HepG2 (cell line): Measurements from ENCODE around the gene CLEC2B. TPM values are rescaled to one million over a fixed set of nuclear protein-coding genes. Genes with fewer than 3 reads are reported as not detected.
A peak's percentile ranks its signal among the peaks of the same experiment; 100 is the strongest.

ENCODE experiments used
- ATAC-seq: fragments of 200-7000 bp; cut with Tn5 transposase; 3 replicates; pipeline ENCODE4 v1.9.1; 2020; ENCODE audit warnings: mild to moderate bottlenecking, moderate library complexity
- Bru-seq: library from RNA; stranded (reverse); fragments of 400-500 nt; gene quantifications from one replicate; lab custom pipeline; 2021; lab: Mats Ljungman, UMichigan
- BruChase-seq, 2 experiments: library from RNA; stranded (reverse); fragments of 400-500 nt; gene quantifications; one replicate each; lab custom pipeline; 2021; lab: Mats Ljungman, UMichigan
- BruUV-seq: library from RNA; stranded (reverse); fragments of 400-500 nt; replicated peaks from 2 replicates; lab custom pipeline; 2021; lab: Mats Ljungman, UMichigan
- CTCF ChIA-PET: fragments of 300-600 bp; formaldehyde crosslinking; extraction: SDS; loops from one replicate; lab custom pipeline; 2021; ENCODE audit warnings: low total read pairs, inconsistent platforms, low intra/inter-chr PET ratio; lab: Yijun Ruan, JAX
- POLR2A ChIA-PET: fragments of 350-600 bp; sonication (Branson Sonifier 250); formaldehyde crosslinking; loops from one replicate; lab custom pipeline; 2020; ENCODE audit warnings: antibody characterized with exemption, inconsistent platforms; lab: Yijun Ruan, JAX
- DNase-seq: peaks from one replicate; pipeline ENCODE4 v3.0.0-alpha.2; 2015; ENCODE audit warnings: low spot score
- FAIRE-seq: peaks from 3 replicates; lab custom pipeline; 2011; peaks lifted over from hg19 to GRCh38; lab: Jason Lieb, UNC
- H2AFZ ChIP-seq: one replicate; pipeline ENCODE4 v1.6.1; 2011; ENCODE audit warnings: low read length, inconsistent platforms
- H3K27ac ChIP-seq: fragments of 300-600 bp; 3 replicates; pipeline ENCODE4 v1.8.0; 2011; ENCODE audit warnings: mixed run types, mild to moderate bottlenecking, mixed read lengths, low read length, inconsistent platforms; ENCODE audit not compliant: insufficient read depth; ENCODE audit errors: extremely low read length
- H3K27me3 ChIP-seq, 2 experiments: fragments of 200-600 bp in 1 of 2; 2 replicates in 1 of 2; 3 replicates in 1 of 2; pipeline versions ENCODE4 v1.6.0 to v1.8.0; 2011; ENCODE audit warnings: low read length in 2 of 2, mild to moderate bottlenecking in 2 of 2, moderate library complexity in 2 of 2, inconsistent platforms in 1 of 2; ENCODE audit not compliant: insufficient read depth in 2 of 2, control insufficient read depth in 1 of 2
- H3K36me3 ChIP-seq, 2 experiments: fragments of 200-600 bp in 1 of 2; replicated peaks in 1 of 2; 2 replicates in 1 of 2; 3 replicates in 1 of 2; pipeline versions ENCODE4 v1.5.1 to v1.8.0; 2011; ENCODE audit warnings: low read length in 2 of 2, inconsistent platforms in 1 of 2; ENCODE audit not compliant: insufficient read depth in 2 of 2, control insufficient read depth in 1 of 2
- H3K4me1 ChIP-seq: 2 replicates; pipeline ENCODE4 v1.5.1; 2012; ENCODE audit warnings: low read length, inconsistent platforms; ENCODE audit not compliant: insufficient read depth
- H3K4me2 ChIP-seq: 2 replicates; pipeline ENCODE4 v1.6.0; 2011; ENCODE audit warnings: low read depth, low read length, inconsistent platforms
- H3K4me3 ChIP-seq, 3 experiments: fragments of 200-600 bp in 1 of 3; sonication (generic), shearing (Covaris generic) in 1 of 3; replicated peaks in 1 of 3; 2 replicates each; pipeline ENCODE4 v1.5.1; 2011 to 2016; ENCODE audit warnings: low read length in 3 of 3, inconsistent platforms in 2 of 3, low read depth in 2 of 3, mild to moderate bottlenecking in 2 of 3, control low read depth in 1 of 3, mixed read lengths in 1 of 3; ENCODE audit not compliant: insufficient read depth in 1 of 3
- H3K79me2 ChIP-seq: one replicate; pipeline ENCODE4 v1.6.1; 2011; ENCODE audit warnings: low read length, inconsistent platforms; ENCODE audit not compliant: insufficient read depth
- H3K9ac ChIP-seq: 2 replicates; pipeline ENCODE4 v1.6.0; 2011; ENCODE audit warnings: mild to moderate bottlenecking, low read depth, low read length, inconsistent platforms; ENCODE audit not compliant: insufficient read depth
- H3K9me3 ChIP-seq: 2 replicates; pipeline ENCODE4 v1.5.1; 2012; ENCODE audit warnings: mild to moderate bottlenecking, low read length
- H4K20me1 ChIP-seq: 2 replicates; pipeline ENCODE4 v1.6.0; 2011; ENCODE audit warnings: inconsistent platforms, mild to moderate bottlenecking, low read length, moderate library complexity; ENCODE audit not compliant: insufficient read depth
- CBX2 ChIP-seq, 2 experiments: fragments of 200-600 bp in 1 of 2; sonication (generic); formaldehyde crosslinking in 1 of 2; IDR thresholded peaks; 2 replicates each; pipeline versions ENCODE4 v1.7.0 to v1.8.1; 2018 to 2022; ENCODE audit warnings: low read depth in 2 of 2, low read length in 1 of 2, mild to moderate bottlenecking in 1 of 2, missing genetic modification reagents in 1 of 2
- RORA ChIP-seq: sonication (generic); formaldehyde crosslinking; IDR thresholded peaks from 2 replicates; pipeline ENCODE4 v1.5.0; 2020; ENCODE audit warnings: mild to moderate bottlenecking, missing genetic modification reagents, moderate library complexity
- WGBS: methylation state at CpG from one replicate; pipeline ENCODE4 v1.1.6; 2017; ENCODE audit warnings: low lambda C conversion rate; 5-methylcytosine and 5-hydroxymethylcytosine counted together
- in situ Hi-C: cut with HindIII; loops from 2 replicates; pipeline ENCODE4 v1.10.0; 2017; ENCODE audit warnings: low pct_unique_long_range_greater_than_20kb; ENCODE audit not compliant: extremely low pct_ligation_motif_present
- intact Hi-C: fragments of 100-400 bp; cut with micrococcal nuclease; formaldehyde crosslinking; loops from one replicate; pipeline ENCODE4 v1.10.0; 2022; ENCODE audit not compliant: unreplicated experiment
- long read RNA-seq, 2 experiments: library from RNA in 1 of 2; library from polyadenylated mRNA in 1 of 2; stranded (forward) in 1 of 2; unstranded in 1 of 2; transcript quantifications; one replicate each; pipeline ENCODE4 v2.0.0, GENCODE V29; 2019 to 2022
- polyA minus RNA-seq, 3 experiments: library from RNA; depleted of rRNA, polyadenylated mRNA; stranded (reverse); fragments of >200 nt; gene quantifications; 2 replicates each; pipeline ENCODE4 v1.2.3, GENCODE V29; 2011; ENCODE audit warnings: low replicate concordance in 1 of 3
- polyA plus RNA-seq, 8 experiments: library from polyadenylated mRNA; depleted of rRNA in 3 of 8; stranded (reverse) in 7 of 8; unstranded in 1 of 8; fragments of >200 nt; fragmentation: Illumina TruSeq in 4 of 8; extraction: Trizol in 4 of 8; gene quantifications; 2 replicates each; pipeline versions ENCODE4 v1.2.1 to v1.2.3, GENCODE V29; 2011 to 2016; ENCODE audit warnings: low read depth in 4 of 8, missing spikeins in 1 of 8, mixed read lengths in 1 of 8; ENCODE audit not compliant: insufficient read depth in 1 of 8
- total RNA-seq, 5 experiments: library from RNA; depleted of rRNA; stranded (reverse); fragments of >200 nt; fragmentation: Illumina TruSeq; extraction: Trizol; gene quantifications; 2 replicates each; pipeline ENCODE4 v1.2.3, GENCODE V29; 2016; ENCODE audit warnings: low read depth in 1 of 5

Gene CLEC2B
- total RNA-seq (2016; rRNA removed; fragmentation: Illumina TruSeq; extraction: Trizol) (not detected in 2 replicates), polyA plus RNA-seq (2011; rRNA removed) (not detected in 2 replicates), polyA minus RNA-seq (2011; rRNA and poly(A)+ RNA removed; ENCODE audit: low replicate concordance) (0.80 TPM in 1 of 2 replicates, not detected in the other), Bru-seq, nascent RNA (percentile 9 among the genes with signal in this experiment), BruChase-seq, experiment 1, labeled RNA remaining after a 6-hour chase (not detected), BruChase-seq, experiment 2, labeled RNA remaining after a 2-hour chase (percentile 10 among the genes with signal in this experiment)
- total RNA-seq (2016; cell fraction: cytosol; rRNA removed; fragmentation: Illumina TruSeq; extraction: Trizol; ENCODE audit: low read depth), result not detected in 2 replicates
- total RNA-seq (2016; cell fraction: insoluble cytoplasmic fraction; rRNA removed; fragmentation: Illumina TruSeq; extraction: Trizol), result not detected in 2 replicates
- total RNA-seq (2016; cell fraction: membrane; rRNA removed; fragmentation: Illumina TruSeq; extraction: Trizol), result not detected in 2 replicates
- not detected in 2 replicates for total RNA-seq (2016; cell fraction: nucleus; rRNA removed; fragmentation: Illumina TruSeq; extraction: Trizol)
- not detected in 2 replicates for polyA plus RNA-seq (2011; cell fraction: cytosol; rRNA removed)
- not detected in 2 replicates for polyA plus RNA-seq (2011; cell fraction: nucleus; rRNA removed)
- polyA plus RNA-seq (2012), result not detected in 2 replicates
- not detected in 2 replicates for polyA plus RNA-seq (2016; cell fraction: cytosol; fragmentation: Illumina TruSeq; extraction: Trizol; ENCODE audit: low read depth)
- polyA plus RNA-seq (2016; cell fraction: insoluble cytoplasmic fraction; fragmentation: Illumina TruSeq; extraction: Trizol; ENCODE audit: low read depth), result not detected in 2 replicates
- not detected in 2 replicates for polyA plus RNA-seq (2016; cell fraction: membrane; fragmentation: Illumina TruSeq; extraction: Trizol; ENCODE audit: low read depth)
- polyA plus RNA-seq (2016; cell fraction: nucleus; fragmentation: Illumina TruSeq; extraction: Trizol; ENCODE audit: insufficient read depth, low read depth), result not detected in 2 replicates
- polyA minus RNA-seq (2011; cell fraction: cytosol; rRNA and poly(A)+ RNA removed), result not detected in 2 replicates
- polyA minus RNA-seq (2011; cell fraction: nucleus; rRNA and poly(A)+ RNA removed), result not detected in 2 replicates
- long read RNA-seq, experiment 1, result 0 reads
- long read RNA-seq, experiment 2, result 0 reads

DNA sequence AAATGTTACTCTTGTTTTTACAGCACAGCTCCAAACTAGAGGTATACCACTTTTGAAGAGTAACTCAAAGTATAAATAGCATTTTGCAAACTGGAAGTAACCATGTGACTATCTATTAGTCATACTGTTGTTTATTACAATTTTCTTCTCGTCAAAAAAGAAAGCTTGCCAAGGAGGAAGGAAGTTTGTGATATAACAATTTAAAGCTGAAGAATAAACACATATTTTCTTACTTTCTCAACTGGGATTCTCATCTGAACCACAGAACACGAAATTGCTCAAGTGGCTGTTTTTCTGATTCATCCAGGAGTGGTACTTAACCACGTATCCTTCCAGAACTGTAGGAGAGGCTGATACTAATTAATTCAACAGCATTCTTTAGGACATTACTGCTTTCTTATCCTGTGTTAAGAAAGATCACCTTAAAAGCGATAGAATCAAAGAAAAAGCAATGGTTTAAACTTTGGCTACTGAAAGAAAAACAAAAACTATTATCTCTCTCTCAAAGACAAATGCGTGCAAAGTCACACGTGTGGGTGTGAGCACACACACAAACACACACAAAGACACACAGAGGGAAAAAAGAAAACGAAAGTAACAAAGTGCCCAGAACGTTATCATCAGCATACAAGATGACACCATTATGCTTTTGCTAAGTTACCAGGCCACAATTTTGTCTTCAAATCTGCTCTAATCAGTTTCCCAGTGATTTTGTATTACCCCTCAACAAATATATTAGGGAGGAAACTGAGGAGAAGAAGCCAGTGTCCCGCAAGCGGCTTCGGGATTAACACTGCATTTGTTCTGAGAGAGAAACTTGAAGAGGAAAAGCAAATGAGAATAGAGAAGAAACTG is at the start of gene CLEC2B:
TSS of gene CLEC2B (minus strand) at position 48 of the 855 bp plus-strand sequence.
- Histone ChIP-seq H3K9ac (no peak within 1 kb of the TSS), H2AFZ (no peak within 1 kb of the TSS), H3K4me1 (peaks cover 6% of the 10 kb centered on the region; the same call in 1 of the 2 replicates), H3K36me3 (no peaks in the 10 kb centered on the region), H3K79me2 (no peaks in the 10 kb centered on the region), H3K27me3 (no peaks in the 10 kb centered on the region), H3K9me3 (no peaks in the 10 kb centered on the region), H4K20me1 (no peaks in the 10 kb centered on the region), H3K4me3 (peak within 1 kb of the TSS in 1 of 3 experiments; percentile 1; a peak in 1 of 6 replicates), H3K27ac (no peak within 1 kb of the TSS), H3K4me2 (peak within 1 kb of the TSS; percentile 44)
- POLR2A ChIA-PET, result no interaction called here
- CTCF ChIA-PET, result no interaction called here
- in situ Hi-C loops, result no loop called here
- WGBS, result 17% methylated on average over 11 of the region's 11 CpGs
- intact Hi-C loops, result no loop called here
- FAIRE-seq (no peak), DNase-seq (no peak), ATAC-seq (no peak)
- TF ChIP-seq CBX2 (IDR thresholded peaks at IDR 0.05; ENCODE audit: low read depth, low read length), result 0 out of 2 replicates have a peak, but pooled peaks have one; percentile 32
- no peak for TF ChIP-seq CBX2 (CRISPR knock-in tag; IDR thresholded peaks at IDR 0.05; ENCODE audit: low read depth)
- no peak for TF ChIP-seq RORA (CRISPR knock-in tag)
- BruUV-seq, result no TSS peak
